Natural killer cell (primary cell): ENCODE data around the gene MACROH2A1. TPM values are rescaled to one million over a fixed set of nuclear protein-coding genes. Genes with fewer than 3 reads are reported as not detected.

Source experiments
- ATAC-seq, 3 donors: fragments of 150-1000 bp in 2 of 3; fragments of 200-7000 bp in 1 of 3; cut with Tn5 transposase; 1 replicate in 1 of 3; 2 replicates in 2 of 3; pipeline ENCODE4 v1.10.0; 2021; ENCODE audit warnings: mild to moderate bottlenecking in 2 of 3, moderate library complexity in 2 of 3
- DNase-seq, 2 donors: peaks; one replicate each; pipeline versions ENCODE4 v3.0.0 to v3.0.0-alpha.2; 2013 to 2021; ENCODE audit warnings: mixed read lengths in 1 of 2
- H3K27ac ChIP-seq: one replicate; pipeline ENCODE4 v1.5.1; 2013; ENCODE audit warnings: mild to moderate bottlenecking, low read length
- H3K27me3 ChIP-seq: one replicate; pipeline ENCODE4 v1.6.1; 2013; ENCODE audit warnings: low read length; ENCODE audit not compliant: control insufficient read depth, insufficient read depth
- H3K36me3 ChIP-seq: one replicate; pipeline ENCODE4 v1.6.1; 2013; ENCODE audit warnings: low read length; ENCODE audit not compliant: control insufficient read depth, insufficient read depth
- H3K4me1 ChIP-seq: one replicate; pipeline ENCODE4 v1.6.1; 2013; ENCODE audit warnings: low read length; ENCODE audit not compliant: control insufficient read depth, insufficient read depth
- H3K4me3 ChIP-seq: one replicate; pipeline ENCODE4 v1.5.1; 2013; ENCODE audit warnings: low read length
- H3K9me3 ChIP-seq: one replicate; pipeline ENCODE4 v1.6.1; 2013; ENCODE audit warnings: low read length; ENCODE audit not compliant: control insufficient read depth, insufficient read depth
- H3K27ac Mint-ChIP-seq, 2 donors: one replicate each; pipeline ENCODE4 v1.8.0; 2022; ENCODE audit warnings: mild to moderate bottlenecking in 2 of 2, mixed read lengths in 2 of 2, moderate library complexity in 1 of 2
- H3K27me3 Mint-ChIP-seq, 2 donors: one replicate each; pipeline ENCODE4 v1.8.0; 2022; ENCODE audit warnings: low read depth in 2 of 2, mixed read lengths in 2 of 2
- H3K36me3 Mint-ChIP-seq: one replicate; pipeline ENCODE4 v1.8.0; 2022; ENCODE audit warnings: mixed read lengths
- H3K4me1 Mint-ChIP-seq, 2 donors: one replicate each; pipeline ENCODE4 v1.8.0; 2022; ENCODE audit warnings: mixed read lengths in 2 of 2
- H3K4me3 Mint-ChIP-seq: one replicate; pipeline ENCODE4 v1.8.0; 2022; ENCODE audit warnings: mild to moderate bottlenecking, moderate library complexity, mixed read lengths
- H3K9me3 Mint-ChIP-seq, 2 donors: one replicate each; pipeline ENCODE4 v1.8.0; 2022; ENCODE audit warnings: mixed read lengths in 2 of 2
- WGBS: methylation state at CpG from one replicate; pipeline ENCODE4 v1.1.7; 2013; ENCODE audit warnings: missing lambda C conversion rate; ENCODE audit not compliant: insufficient coverage; 5-methylcytosine and 5-hydroxymethylcytosine counted together
- intact Hi-C: fragments of 100-400 bp; cut with micrococcal nuclease; formaldehyde crosslinking; loops from one replicate; pipeline ENCODE4 v1.14.2; 2022
- total RNA-seq, 4 donors: library from RNA; stranded (reverse); fragments of 120-200 nt in 1 of 4; gene quantifications; one replicate each; pipeline versions ENCODE4 v1.2.3 to v1.2.4, GENCODE V29; 2013 to 2022
- TF ChIP-seq, protein P1 (sequence below): fragments of 200-600 bp; IDR thresholded peaks from one replicate; pipeline ENCODE4 v1.8.0; 2022; ENCODE audit warnings: antibody characterized with exemption

MACROH2A1 gene
- total RNA-seq, 3 donors from 2014 or later (not counting 1 experiment from before 2014, with no cell fraction given), result 139 to 160 (median 139) TPM

DNA sequence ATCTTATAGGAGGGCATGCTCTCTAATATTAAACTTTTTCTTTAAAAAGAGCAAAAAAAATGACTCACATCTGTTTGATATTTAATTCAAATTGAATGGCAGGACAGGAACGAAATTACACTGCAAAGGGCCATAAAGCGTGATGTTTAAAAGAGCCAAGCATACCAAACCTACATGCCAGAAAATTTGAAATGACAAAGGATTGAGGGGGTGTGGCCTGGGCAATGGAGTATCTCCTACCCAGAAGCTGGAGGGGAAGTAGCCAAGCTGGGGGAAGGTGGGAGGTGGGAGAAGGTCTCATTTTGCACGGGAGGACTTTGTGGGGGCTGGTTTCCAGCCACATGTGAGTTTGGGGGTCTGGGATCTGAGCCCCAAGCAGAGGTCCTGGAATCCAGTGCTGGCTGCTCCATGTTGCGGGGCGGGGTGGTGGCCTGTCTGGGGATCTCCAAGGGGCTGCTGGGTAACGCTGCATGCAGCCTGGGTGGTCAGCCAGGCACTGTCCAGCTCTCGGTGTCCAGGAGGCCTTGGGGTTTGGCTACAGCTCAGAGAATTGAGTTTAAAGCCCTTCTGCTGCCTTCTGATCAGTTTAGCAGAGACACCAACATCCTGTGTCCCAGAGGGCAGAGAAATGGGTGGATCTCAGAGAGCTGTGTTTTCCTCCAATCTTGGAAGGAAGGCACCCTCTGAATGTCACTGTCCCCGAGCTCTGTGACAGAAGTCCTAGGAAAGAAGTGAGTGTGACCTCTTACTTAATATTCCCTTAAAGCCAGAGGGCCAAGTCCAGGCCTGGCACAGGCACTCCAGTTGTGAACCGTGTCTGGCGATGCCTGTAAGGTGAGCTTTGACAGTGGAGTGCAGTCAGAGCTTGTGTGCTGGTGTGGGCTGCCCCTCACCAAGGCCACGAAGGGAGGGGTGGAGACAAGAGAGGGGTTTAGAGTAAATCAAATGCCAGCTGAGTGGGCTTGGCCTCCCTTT lies 40.5 kb upstream of the MACROH2A1 start:
- no peaks in the 10 kb centered on the region for H3K9me3 Mint-ChIP-seq
- TF ChIP-seq, protein P1, sequence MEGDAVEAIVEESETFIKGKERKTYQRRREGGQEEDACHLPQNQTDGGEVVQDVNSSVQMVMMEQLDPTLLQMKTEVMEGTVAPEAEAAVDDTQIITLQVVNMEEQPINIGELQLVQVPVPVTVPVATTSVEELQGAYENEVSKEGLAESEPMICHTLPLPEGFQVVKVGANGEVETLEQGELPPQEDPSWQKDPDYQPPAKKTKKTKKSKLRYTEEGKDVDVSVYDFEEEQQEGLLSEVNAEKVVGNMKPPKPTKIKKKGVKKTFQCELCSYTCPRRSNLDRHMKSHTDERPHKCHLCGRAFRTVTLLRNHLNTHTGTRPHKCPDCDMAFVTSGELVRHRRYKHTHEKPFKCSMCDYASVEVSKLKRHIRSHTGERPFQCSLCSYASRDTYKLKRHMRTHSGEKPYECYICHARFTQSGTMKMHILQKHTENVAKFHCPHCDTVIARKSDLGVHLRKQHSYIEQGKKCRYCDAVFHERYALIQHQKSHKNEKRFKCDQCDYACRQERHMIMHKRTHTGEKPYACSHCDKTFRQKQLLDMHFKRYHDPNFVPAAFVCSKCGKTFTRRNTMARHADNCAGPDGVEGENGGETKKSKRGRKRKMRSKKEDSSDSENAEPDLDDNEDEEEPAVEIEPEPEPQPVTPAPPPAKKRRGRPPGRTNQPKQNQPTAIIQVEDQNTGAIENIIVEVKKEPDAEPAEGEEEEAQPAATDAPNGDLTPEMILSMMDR, result no peak
- H3K27me3 Mint-ChIP-seq, result peaks cover 9 to 15% of the 10 kb centered on the region in 2 donors
- 77% methylated on average over 9 of the region's 11 CpGs for WGBS
- intact Hi-C loops, result no loop called here
- no peak overlapping the region for H3K27ac Mint-ChIP-seq
- H3K4me3 Mint-ChIP-seq, result no peak overlapping the region
- H3K27me3 ChIP-seq, result no peaks in the 10 kb centered on the region
- H3K27ac ChIP-seq, result no peak overlapping the region
- no peak overlapping the region for H3K4me3 ChIP-seq
- no peaks in the 10 kb centered on the region for H3K36me3 Mint-ChIP-seq
- no peak for DNase-seq
- ATAC-seq, result no peak
- H3K4me1 Mint-ChIP-seq, result peaks cover 6% of the 10 kb centered on the region in 2 donors
- no peaks in the 10 kb centered on the region for H3K36me3 ChIP-seq
- H3K9me3 ChIP-seq, result no peaks in the 10 kb centered on the region
- H3K4me1 ChIP-seq, result peaks cover 35% of the 10 kb centered on the region

DNA sequence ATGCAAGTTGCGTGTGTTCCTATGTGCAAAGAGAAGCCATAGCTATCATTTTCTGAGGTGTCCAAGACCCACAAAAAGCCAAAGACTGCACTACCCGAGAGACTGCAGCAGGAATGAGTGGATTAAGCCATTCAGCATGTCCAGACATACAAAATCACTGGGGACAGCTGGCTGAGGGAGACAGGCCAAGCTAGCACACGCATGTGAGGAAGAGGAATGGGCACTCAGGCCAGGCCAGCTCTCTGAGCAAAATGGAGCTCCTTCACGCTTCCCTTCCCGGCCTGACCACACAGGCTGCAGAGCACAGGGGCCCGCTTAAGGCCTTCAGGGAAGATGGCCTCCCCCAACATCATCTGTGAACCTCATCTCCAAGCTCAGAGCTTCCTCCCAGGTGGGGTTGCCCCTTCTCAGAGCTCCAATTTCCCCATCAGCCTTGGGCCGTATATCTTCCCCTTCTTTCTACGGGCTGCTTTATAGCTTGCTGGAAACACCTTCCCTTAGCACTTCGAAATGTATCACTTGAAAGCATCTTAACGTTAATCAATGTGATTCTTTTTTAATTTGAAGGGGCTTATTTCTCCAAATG lies 39.7 kb upstream of the MACROH2A1 start:
- intact Hi-C loops, result no loop called here
- Histone ChIP-seq H3K9me3 (no peaks in the 10 kb centered on the region), H3K27me3 (no peaks in the 10 kb centered on the region), H3K4me1 (peaks cover 30% of the 10 kb centered on the region), H3K4me3 (no peak overlapping the region), H3K27ac (no peak overlapping the region), H3K36me3 (no peaks in the 10 kb centered on the region)
- H3K27ac Mint-ChIP-seq, result no peak overlapping the region
- H3K36me3 Mint-ChIP-seq, result no peaks in the 10 kb centered on the region
- H3K4me1 Mint-ChIP-seq, result no peaks in the 10 kb centered on the region
- DNase-seq, result no peak
- H3K4me3 Mint-ChIP-seq, result no peak overlapping the region
- H3K9me3 Mint-ChIP-seq, result no peaks in the 10 kb centered on the region
- 71% methylated on average over 9 of the region's 10 CpGs for WGBS
- TF ChIP-seq, protein P1, result no peak
- ATAC-seq, result no peak
- H3K27me3 Mint-ChIP-seq, result peaks cover 9 to 11% of the 10 kb centered on the region in 2 donors

DNA sequence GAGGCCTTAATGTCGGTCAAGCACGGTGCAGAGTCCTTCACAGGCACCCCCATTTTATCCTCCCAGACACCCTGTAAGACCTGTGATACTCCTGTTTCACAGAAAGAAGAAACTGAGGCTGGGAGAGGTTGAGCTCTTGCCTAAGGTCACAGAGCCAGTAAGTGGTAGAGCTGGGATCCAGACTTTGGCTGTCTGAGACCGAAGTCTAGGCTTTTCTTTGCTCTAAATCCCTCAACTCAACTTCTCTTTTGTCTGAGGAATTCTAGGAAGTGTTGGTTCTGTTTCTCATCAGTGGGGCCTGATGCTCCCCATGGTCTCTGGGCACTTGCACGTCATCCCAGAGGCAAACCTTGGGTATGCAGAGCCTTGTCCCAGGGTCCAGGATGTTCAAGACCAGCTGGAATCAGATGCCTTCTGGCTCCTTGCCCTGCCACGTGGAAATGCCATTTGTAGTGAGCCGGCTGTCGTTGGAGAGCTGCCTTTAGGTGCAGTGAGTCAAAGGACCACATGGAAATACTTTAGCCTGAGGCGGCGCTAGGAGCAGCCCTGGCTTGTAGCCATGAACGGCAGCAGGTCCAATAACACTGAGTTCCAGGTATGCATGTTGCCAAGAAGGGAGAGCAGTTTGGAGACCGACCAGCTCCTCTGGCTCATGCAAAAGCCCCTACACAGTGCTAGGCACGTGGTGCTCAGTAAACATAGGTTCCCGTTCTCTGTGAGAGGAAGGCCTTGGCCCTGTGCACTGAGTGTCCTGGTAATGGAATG lies 38.9 kb upstream of the MACROH2A1 start:
- DNase-seq (no peak), ATAC-seq (no peak)
- Mint-ChIP-seq H3K4me3 (no peak overlapping the region), H3K27me3 (peaks cover 9 to 11% of the 10 kb centered on the region in 2 donors), H3K27ac (no peak overlapping the region), H3K36me3 (no peaks in the 10 kb centered on the region), H3K9me3 (no peaks in the 10 kb centered on the region), H3K4me1 (no peaks in the 10 kb centered on the region)
- intact Hi-C loops, result no loop called here
- Histone ChIP-seq H3K27ac (no peak overlapping the region), H3K9me3 (no peaks in the 10 kb centered on the region), H3K4me3 (no peak overlapping the region), H3K4me1 (peaks cover 30% of the 10 kb centered on the region), H3K27me3 (no peaks in the 10 kb centered on the region), H3K36me3 (no peaks in the 10 kb centered on the region)
- TF ChIP-seq, protein P1, result no peak
- 82% methylated on average over 12 of the region's 13 CpGs for WGBS
